ENCODE results near the gene FOXO1. TPM values are rescaled to one million over a fixed set of nuclear protein-coding genes. Genes with fewer than 3 reads are reported as not detected.

The FOXO1 gene
- total RNA-seq, 4 donors from 2014 or later = 50.7 to 67.2 (median 60.3) TPM

DNA sequence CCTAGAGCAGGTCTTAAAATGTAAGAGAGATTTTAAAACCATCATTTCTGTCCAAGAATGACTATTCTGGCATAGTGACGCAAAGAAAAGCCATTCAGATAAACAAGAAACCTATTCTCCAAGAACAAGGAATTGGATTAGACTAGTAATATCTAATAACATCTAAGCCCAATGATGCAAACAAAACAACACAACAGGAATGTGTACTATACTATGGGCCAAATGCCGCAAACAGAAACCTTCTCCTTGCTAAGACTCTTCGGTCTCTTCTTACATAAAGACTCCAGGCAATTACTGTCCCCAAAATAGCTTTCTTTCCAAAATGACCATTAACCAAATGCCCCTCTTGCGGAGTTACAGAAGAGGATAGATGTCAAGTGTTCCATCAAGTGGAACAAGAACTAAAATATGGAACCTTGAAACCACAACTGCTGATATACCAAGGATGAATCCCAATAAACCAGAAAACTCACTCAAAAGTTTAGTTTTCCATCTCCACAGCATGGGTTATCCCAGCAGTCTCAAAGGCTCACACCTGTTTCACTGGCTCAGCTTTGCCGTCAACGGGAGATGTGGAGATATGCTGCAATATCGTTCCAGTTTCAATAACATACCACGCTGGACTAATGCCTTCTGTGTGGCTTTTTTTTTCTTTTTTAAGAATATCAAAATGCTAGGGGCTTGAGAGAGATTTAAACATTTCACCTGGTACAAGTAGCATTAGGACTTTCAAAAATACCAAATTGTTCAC lies 76.2 kb downstream of the FOXO1 start:
- no peaks in the 10 kb centered on the region for H3K36me3 ChIP-seq
- H3K9me3 ChIP-seq = no peaks in the 10 kb centered on the region
- TF ChIP-seq POLR2A (IDR thresholded peaks at IDR 0.05) (no peak), POLR2AphosphoS5 (IDR thresholded peaks at IDR 0.05) (no peak), EP300 (IDR thresholded peaks at IDR 0.05) (no peak)
- TF ChIP-seq, protein P1, sequence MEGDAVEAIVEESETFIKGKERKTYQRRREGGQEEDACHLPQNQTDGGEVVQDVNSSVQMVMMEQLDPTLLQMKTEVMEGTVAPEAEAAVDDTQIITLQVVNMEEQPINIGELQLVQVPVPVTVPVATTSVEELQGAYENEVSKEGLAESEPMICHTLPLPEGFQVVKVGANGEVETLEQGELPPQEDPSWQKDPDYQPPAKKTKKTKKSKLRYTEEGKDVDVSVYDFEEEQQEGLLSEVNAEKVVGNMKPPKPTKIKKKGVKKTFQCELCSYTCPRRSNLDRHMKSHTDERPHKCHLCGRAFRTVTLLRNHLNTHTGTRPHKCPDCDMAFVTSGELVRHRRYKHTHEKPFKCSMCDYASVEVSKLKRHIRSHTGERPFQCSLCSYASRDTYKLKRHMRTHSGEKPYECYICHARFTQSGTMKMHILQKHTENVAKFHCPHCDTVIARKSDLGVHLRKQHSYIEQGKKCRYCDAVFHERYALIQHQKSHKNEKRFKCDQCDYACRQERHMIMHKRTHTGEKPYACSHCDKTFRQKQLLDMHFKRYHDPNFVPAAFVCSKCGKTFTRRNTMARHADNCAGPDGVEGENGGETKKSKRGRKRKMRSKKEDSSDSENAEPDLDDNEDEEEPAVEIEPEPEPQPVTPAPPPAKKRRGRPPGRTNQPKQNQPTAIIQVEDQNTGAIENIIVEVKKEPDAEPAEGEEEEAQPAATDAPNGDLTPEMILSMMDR (IDR thresholded peaks at IDR 0.05) = no peak
- H3K27me3 ChIP-seq = no peaks in the 10 kb centered on the region
- peak overlapping the region; percentile 38 for H3K27ac ChIP-seq
- H3K4me3 ChIP-seq = no peak overlapping the region
- DNase-seq (ENCODE audit: low spot score in 2 of 2) = no peak
- WGBS = 80% methylated on average over 8 of the region's 8 CpGs
- peaks cover 60% of the 10 kb centered on the region for H3K4me1 ChIP-seq

DNA sequence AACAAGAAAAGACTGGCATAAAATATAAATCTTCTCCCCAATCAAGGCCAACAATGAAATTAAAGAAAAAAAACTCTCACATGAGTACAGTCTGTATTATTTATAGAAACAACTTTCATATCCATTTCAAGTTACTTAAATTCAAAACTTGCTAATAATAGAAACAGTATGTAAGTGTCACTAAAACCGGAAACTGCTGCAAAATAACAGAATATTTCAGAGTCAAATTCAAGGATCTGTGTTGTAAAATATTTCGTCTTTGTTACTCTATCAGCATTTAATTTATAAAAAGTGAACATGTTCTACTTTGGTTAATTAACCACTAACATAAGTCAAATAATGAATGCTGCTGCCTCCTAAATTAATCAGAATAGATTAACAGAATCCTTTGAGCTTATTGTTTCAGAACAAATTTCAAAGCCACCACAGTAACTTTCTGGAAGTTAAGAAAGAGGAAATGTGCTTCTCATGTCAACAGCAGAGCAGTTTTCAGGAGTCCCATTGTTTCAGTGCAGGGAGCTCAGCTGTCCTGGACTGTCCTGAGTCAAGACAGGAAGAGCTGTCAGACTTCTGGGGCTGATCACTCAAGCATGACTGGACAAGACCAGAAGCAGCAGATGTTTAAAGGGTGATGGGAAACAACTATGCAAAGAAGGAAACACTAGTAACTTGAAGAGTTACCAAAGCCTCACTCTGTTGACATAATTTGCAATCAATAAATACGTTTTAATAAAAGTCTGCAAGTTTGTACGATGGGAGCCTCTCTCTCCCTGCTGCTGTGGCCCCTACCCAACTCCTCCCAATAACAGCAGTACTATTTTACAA lies 76.9 kb downstream of the FOXO1 start:
- 21% methylated on average over 4 of the region's 4 CpGs for WGBS
- Histone ChIP-seq H3K27me3 (no peaks in the 10 kb centered on the region), H3K4me3 (no peak overlapping the region), H3K4me1 (peaks cover 59% of the 10 kb centered on the region), H3K36me3 (no peaks in the 10 kb centered on the region), H3K9me3 (no peaks in the 10 kb centered on the region), H3K27ac (peak overlapping the region; percentile 65)
- no peak for DNase-seq (ENCODE audit: low spot score in 2 of 2)
- no peak for TF ChIP-seq POLR2A (IDR thresholded peaks at IDR 0.05)

DNA sequence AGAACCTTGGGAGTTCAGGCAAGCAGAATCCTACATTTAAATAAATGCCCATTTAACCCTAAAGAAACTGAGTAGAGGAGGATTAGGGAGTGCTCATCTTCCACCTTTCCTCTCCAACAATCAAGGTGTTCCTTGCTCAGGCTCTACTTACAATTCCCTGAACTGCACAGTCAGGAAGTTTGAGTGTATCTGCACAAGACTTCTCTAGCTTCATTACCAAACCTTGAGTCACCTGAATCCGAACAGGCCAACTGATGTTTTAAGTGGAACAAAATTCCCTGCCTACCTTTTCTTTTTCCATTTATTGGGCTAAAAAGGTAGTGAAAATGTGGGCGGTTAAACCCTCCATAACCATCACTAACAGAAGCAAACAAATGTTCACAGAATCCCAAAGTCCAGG lies 78.3 kb downstream of the FOXO1 start:
- H3K4me1 ChIP-seq = peaks cover 59% of the 10 kb centered on the region
- no peaks in the 10 kb centered on the region for H3K27me3 ChIP-seq
- H3K27ac ChIP-seq = no peak overlapping the region

DNA sequence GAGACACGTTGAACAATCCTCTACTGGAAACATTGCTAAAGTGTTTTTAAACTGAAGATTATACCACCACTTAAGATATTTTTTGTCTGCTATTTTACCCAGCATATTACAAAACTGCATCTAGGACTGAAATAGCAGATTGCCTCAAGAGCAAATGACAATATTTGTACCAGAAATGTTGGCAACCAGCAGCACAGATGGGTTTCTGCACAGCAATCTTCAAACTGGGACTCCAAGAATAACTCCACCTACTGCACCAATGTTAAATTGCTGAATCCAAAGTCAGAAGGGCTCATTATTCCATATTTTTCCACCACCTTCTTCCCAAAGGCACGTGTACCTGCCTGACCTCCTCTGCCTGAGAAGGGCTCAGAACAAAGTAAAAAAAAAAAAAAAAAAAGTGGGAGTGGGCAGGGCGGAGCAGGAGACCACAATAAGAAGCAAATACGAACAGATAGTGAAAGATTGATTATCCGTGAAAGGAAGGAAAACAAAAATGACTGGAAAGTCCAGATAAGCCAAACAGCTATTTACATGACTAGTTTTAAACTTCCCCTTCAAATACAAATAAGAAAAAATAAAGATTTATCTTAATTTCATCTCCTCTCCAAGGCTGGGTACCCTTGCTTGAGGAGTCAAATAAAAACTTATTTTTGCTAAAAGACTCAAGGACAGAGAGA lies 79.4 kb downstream of the FOXO1 start:
- Histone ChIP-seq H3K27ac (no peak overlapping the region), H3K4me1 (peaks cover 59% of the 10 kb centered on the region), H3K36me3 (no peaks in the 10 kb centered on the region), H3K4me3 (no peak overlapping the region), H3K9me3 (no peaks in the 10 kb centered on the region), H3K27me3 (no peaks in the 10 kb centered on the region)
- DNase-seq (ENCODE audit: low spot score in 2 of 2) = no peak
- TF ChIP-seq, protein P1 (IDR thresholded peaks at IDR 0.05) = no peak
- TF ChIP-seq POLR2AphosphoS5 (IDR thresholded peaks at IDR 0.05) (no peak), POLR2A (IDR thresholded peaks at IDR 0.05) (no peak), EP300 (IDR thresholded peaks at IDR 0.05) (no peak)
- WGBS = 52% methylated on average over 5 of the region's 5 CpGs

More for the DNA sequence above, 78.3 kb downstream of the FOXO1 start:
- 94% methylated on average over 2 of the region's 2 CpGs for WGBS
- Histone ChIP-seq H3K36me3 (no peaks in the 10 kb centered on the region), H3K4me3 (no peak overlapping the region), H3K9me3 (no peaks in the 10 kb centered on the region)
- DNase-seq (ENCODE audit: low spot score in 2 of 2) = no peak
- TF ChIP-seq POLR2AphosphoS5 (IDR thresholded peaks at IDR 0.05) (no peak), EP300 (IDR thresholded peaks at IDR 0.05) (no peak)

DNA sequence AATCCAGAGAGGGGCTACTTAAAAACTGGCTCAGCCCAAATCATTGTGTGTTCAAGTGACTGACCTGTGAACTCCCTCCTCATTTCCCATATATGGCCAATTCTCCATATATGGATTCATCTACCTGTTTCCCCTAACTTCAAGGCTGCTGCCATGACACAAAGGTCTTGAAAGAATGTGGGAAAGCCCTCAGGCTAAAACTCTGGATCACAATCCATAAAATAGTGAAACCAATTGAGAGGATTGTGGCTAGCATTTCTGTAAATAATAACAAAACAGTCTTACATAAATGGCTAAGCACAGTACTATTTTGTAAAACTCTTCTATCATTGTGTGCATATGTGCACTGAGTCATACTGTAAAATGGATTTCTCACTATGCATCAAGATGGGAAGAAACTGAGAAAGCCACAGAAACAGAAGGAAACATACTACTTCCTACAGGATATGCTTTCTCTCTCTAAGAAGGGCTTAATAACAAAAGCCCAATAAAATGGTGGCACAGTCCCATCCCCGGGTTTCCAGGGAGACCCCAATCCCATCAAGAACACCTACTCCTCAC lies 80.5 kb downstream of the FOXO1 start:
- Histone ChIP-seq H3K27me3 (no peaks in the 10 kb centered on the region), H3K36me3 (no peaks in the 10 kb centered on the region), H3K27ac (no peak overlapping the region), H3K4me1 (peaks cover 56% of the 10 kb centered on the region), H3K9me3 (no peaks in the 10 kb centered on the region), H3K4me3 (no peak overlapping the region)
- TF ChIP-seq EP300 (IDR thresholded peaks at IDR 0.05) (no peak), POLR2A (IDR thresholded peaks at IDR 0.05) (no peak), POLR2AphosphoS5 (IDR thresholded peaks at IDR 0.05) (no peak)
- TF ChIP-seq, protein P1 (IDR thresholded peaks at IDR 0.05) = no peak
- WGBS = 65% methylated on average over 1 of the region's 1 CpG
- no peak for DNase-seq (ENCODE audit: low spot score in 2 of 2)

Data from suprapubic skin (tissue), 4 donors.